Osteocyte (in vitro differentiated cells): ENCODE data around the gene TENM3. TPM values are rescaled to one million over a fixed set of nuclear protein-coding genes. Genes with fewer than 3 reads are reported as not detected.

Source experiments
- DNase-seq: peaks from one replicate; pipeline ENCODE4 v3.0.0; 2021; ENCODE audit warnings: mixed read lengths; ENCODE audit not compliant: unreplicated experiment; ENCODE audit errors: extremely low spot score
- H3K27ac Mint-ChIP-seq: one replicate; pipeline ENCODE4 v1.8.0; 2021; ENCODE audit warnings: mild to moderate bottlenecking, mixed read lengths; ENCODE audit not compliant: unreplicated experiment
- H3K27me3 Mint-ChIP-seq: one replicate; pipeline ENCODE4 v1.8.0; 2021; ENCODE audit warnings: mixed read lengths; ENCODE audit not compliant: unreplicated experiment
- H3K36me3 Mint-ChIP-seq: one replicate; pipeline ENCODE4 v1.8.0; 2021; ENCODE audit warnings: mixed read lengths; ENCODE audit not compliant: unreplicated experiment
- H3K4me1 Mint-ChIP-seq: one replicate; pipeline ENCODE4 v1.8.0; 2021; ENCODE audit warnings: mixed read lengths; ENCODE audit not compliant: unreplicated experiment
- H3K4me3 Mint-ChIP-seq: one replicate; pipeline ENCODE4 v1.8.0; 2021; ENCODE audit warnings: mild to moderate bottlenecking, moderate library complexity, mixed read lengths; ENCODE audit not compliant: unreplicated experiment
- H3K9me3 Mint-ChIP-seq: one replicate; pipeline ENCODE4 v1.8.0; 2021; ENCODE audit warnings: mixed read lengths; ENCODE audit not compliant: unreplicated experiment
- CTCF ChIP-seq: fragments of 200-600 bp; sonication (generic); IDR thresholded peaks from 2 replicates; pipeline ENCODE4 v1.5.0; 2021; ENCODE audit warnings: antibody characterized with exemption, mild to moderate bottlenecking, moderate library complexity
- total RNA-seq: library from RNA; stranded (reverse); gene quantifications from 2 replicates; pipeline ENCODE4 v1.2.1, GENCODE V29; 2021

Gene TENM3
- total RNA-seq, 1 donor from 2014 or later = 78.3 TPM

DNA sequence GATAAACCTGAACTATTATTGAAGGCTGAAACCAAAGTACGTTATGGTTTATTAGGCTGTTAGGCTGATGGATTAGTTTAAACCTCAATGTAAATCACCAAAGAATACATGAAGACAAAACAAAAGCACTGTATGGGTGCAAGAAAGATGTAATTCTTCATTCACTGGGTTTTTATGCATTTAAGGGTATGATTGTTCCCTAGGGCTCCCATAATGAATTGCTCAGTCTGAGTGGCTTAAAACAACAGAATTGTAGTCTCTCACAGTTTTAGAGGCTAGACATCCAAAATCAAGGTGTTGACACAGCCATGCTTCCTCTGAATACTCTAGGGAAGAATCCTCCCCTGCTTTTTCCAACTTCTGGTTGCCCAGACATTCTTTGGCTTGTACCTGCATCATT, 222.8 kb downstream of the TENM3 start:
- peaks cover 2% of the 10 kb centered on the region for H3K36me3 Mint-ChIP-seq
- H3K4me3 Mint-ChIP-seq = no peak overlapping the region
- no peak overlapping the region for H3K27ac Mint-ChIP-seq
- DNase-seq = no peak
- no peaks in the 10 kb centered on the region for H3K4me1 Mint-ChIP-seq
- no peaks in the 10 kb centered on the region for H3K27me3 Mint-ChIP-seq
- no peaks in the 10 kb centered on the region for H3K9me3 Mint-ChIP-seq
- no peak for TF ChIP-seq CTCF

- Mint-ChIP-seq H3K36me3 (peaks cover 4% of the 10 kb centered on the region), H3K27ac (no peak overlapping the region), H3K27me3 (no peaks in the 10 kb centered on the region), H3K4me3 (no peak overlapping the region), H3K4me1 (no peaks in the 10 kb centered on the region), H3K9me3 (peaks cover 5% of the 10 kb centered on the region)
- no peak for DNase-seq
- no peak for TF ChIP-seq CTCF
Measured at GRCh38 chr4:182470215-182470614, 227.0 kb downstream of the TENM3 start.

DNA sequence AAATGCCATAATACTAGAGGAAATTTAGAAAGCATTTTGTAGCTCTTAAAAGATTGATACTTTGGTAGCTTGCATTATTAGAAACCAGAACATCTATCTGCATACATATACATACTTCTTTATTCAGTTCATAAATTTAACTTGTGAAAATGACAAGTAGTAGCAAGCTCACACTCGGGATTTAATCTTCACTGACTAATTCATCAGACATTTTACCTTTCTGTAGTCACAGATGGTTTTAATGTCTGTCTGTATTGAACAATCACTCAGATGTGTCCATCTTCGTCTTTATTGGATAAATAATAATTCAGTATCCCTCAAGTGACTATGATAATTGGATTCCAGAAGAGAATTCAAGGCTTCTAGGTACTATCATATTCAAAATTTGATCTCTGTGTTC, 232.3 kb downstream of the TENM3 start:
- peaks cover 3% of the 10 kb centered on the region for H3K36me3 Mint-ChIP-seq
- H3K4me3 Mint-ChIP-seq = no peak overlapping the region
- no peaks in the 10 kb centered on the region for H3K4me1 Mint-ChIP-seq

GRCh38 chr4:182478475-182478874, 235.3 kb downstream of the TENM3 start:
- Mint-ChIP-seq H3K9me3 (no peaks in the 10 kb centered on the region), H3K27ac (no peak overlapping the region), H3K36me3 (no peaks in the 10 kb centered on the region), H3K4me1 (no peaks in the 10 kb centered on the region), H3K27me3 (no peaks in the 10 kb centered on the region), H3K4me3 (no peak overlapping the region)
- peak; percentile 78 for TF ChIP-seq CTCF
- DNase-seq = no peak

More for the DNA sequence above, 232.3 kb downstream of the TENM3 start:
- Mint-ChIP-seq H3K27me3 (no peaks in the 10 kb centered on the region), H3K9me3 (peaks cover 5% of the 10 kb centered on the region), H3K27ac (no peak overlapping the region)
- DNase-seq = no peak
- TF ChIP-seq CTCF = no peak

GRCh38 chr4:182483685-182484084, 240.5 kb downstream of the TENM3 start:
- DNase-seq = no peak
- no peak for TF ChIP-seq CTCF
- Mint-ChIP-seq H3K4me1 (no peaks in the 10 kb centered on the region), H3K9me3 (peaks cover 5% of the 10 kb centered on the region), H3K36me3 (no peaks in the 10 kb centered on the region), H3K27me3 (no peaks in the 10 kb centered on the region), H3K4me3 (no peak overlapping the region), H3K27ac (no peak overlapping the region)
